Measurements from ENCODE around the gene JSRP1.

The JSRP1 gene

GRCh38 chr19:2247433-2248101, 8.7 kb downstream of the JSRP1 start:
- TF ChIP-seq TAF1 (IDR thresholded peaks at IDR 0.05; ENCODE audit: low read depth) (no peak), NFIC (IDR thresholded peaks at IDR 0.05) (no peak), USF1 (IDR thresholded peaks at IDR 0.05) (no peak), CEBPB (IDR thresholded peaks at IDR 0.05) (no peak), TCF12 (IDR thresholded peaks at IDR 0.05; ENCODE audit: low read depth) (no peak), CREB1 (IDR thresholded peaks at IDR 0.05; ENCODE audit: low read depth) (no peak)

GRCh38 chr19:2246801-2247361, 9.3 kb downstream of the JSRP1 start:
- TF ChIP-seq ZBTB7A (IDR thresholded peaks at IDR 0.05; ENCODE audit: low read depth) (peak; percentile 78; the same call in 1 of the 2 replicates), TCF12 (IDR thresholded peaks at IDR 0.05; ENCODE audit: low read depth) (no peak), EGR1 (IDR thresholded peaks at IDR 0.05) (no peak), NFIC (IDR thresholded peaks at IDR 0.05) (peak; percentile 91), FOXM1 (IDR thresholded peaks at IDR 0.05; ENCODE audit: borderline replicate concordance, low read depth) (no peak), TEAD4 (IDR thresholded peaks at IDR 0.05) (no peak), TAF1 (IDR thresholded peaks at IDR 0.05; ENCODE audit: low read depth) (no peak)
- TF ChIP-seq, protein P1, sequence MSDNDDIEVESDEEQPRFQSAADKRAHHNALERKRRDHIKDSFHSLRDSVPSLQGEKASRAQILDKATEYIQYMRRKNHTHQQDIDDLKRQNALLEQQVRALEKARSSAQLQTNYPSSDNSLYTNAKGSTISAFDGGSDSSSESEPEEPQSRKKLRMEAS (IDR thresholded peaks at IDR 0.05), result no peak

GRCh38 chr19:2246014-2246620, 10.1 kb downstream of the JSRP1 start:
- TF ChIP-seq CREB1 (IDR thresholded peaks at IDR 0.05; ENCODE audit: low read depth), result no peak
- TF ChIP-seq NFIC (IDR thresholded peaks at IDR 0.05), result no peak
- no peak for TF ChIP-seq USF1 (IDR thresholded peaks at IDR 0.05)
- TF ChIP-seq, protein P2, sequence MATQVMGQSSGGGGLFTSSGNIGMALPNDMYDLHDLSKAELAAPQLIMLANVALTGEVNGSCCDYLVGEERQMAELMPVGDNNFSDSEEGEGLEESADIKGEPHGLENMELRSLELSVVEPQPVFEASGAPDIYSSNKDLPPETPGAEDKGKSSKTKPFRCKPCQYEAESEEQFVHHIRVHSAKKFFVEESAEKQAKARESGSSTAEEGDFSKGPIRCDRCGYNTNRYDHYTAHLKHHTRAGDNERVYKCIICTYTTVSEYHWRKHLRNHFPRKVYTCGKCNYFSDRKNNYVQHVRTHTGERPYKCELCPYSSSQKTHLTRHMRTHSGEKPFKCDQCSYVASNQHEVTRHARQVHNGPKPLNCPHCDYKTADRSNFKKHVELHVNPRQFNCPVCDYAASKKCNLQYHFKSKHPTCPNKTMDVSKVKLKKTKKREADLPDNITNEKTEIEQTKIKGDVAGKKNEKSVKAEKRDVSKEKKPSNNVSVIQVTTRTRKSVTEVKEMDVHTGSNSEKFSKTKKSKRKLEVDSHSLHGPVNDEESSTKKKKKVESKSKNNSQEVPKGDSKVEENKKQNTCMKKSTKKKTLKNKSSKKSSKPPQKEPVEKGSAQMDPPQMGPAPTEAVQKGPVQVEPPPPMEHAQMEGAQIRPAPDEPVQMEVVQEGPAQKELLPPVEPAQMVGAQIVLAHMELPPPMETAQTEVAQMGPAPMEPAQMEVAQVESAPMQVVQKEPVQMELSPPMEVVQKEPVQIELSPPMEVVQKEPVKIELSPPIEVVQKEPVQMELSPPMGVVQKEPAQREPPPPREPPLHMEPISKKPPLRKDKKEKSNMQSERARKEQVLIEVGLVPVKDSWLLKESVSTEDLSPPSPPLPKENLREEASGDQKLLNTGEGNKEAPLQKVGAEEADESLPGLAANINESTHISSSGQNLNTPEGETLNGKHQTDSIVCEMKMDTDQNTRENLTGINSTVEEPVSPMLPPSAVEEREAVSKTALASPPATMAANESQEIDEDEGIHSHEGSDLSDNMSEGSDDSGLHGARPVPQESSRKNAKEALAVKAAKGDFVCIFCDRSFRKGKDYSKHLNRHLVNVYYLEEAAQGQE (IDR thresholded peaks at IDR 0.05; ENCODE audit: low read depth), result no peak
- TF ChIP-seq YY1 (IDR thresholded peaks at IDR 0.05; ENCODE audit: low read depth), result no peak
- TF ChIP-seq TCF12 (IDR thresholded peaks at IDR 0.05; ENCODE audit: low read depth), result no peak
- TF ChIP-seq, protein P1 (IDR thresholded peaks at IDR 0.05), result no peak
- TF ChIP-seq TAF1 (IDR thresholded peaks at IDR 0.05; ENCODE audit: low read depth), result no peak
- TF ChIP-seq TEAD4 (IDR thresholded peaks at IDR 0.05), result no peak
- TF ChIP-seq EGR1 (IDR thresholded peaks at IDR 0.05), result no peak
- no peak for TF ChIP-seq FOXM1 (IDR thresholded peaks at IDR 0.05; ENCODE audit: borderline replicate concordance, low read depth)
- no peak for TF ChIP-seq ZBTB7A (IDR thresholded peaks at IDR 0.05; ENCODE audit: low read depth)
- TF ChIP-seq RAD21 (IDR thresholded peaks at IDR 0.05; ENCODE audit: low read depth), result no peak

GRCh38 chr19:2245273-2245672, 10.9 kb downstream of the JSRP1 start:
- TF ChIP-seq TEAD4 (IDR thresholded peaks at IDR 0.05) (no peak), NFIC (IDR thresholded peaks at IDR 0.05) (no peak), RAD21 (IDR thresholded peaks at IDR 0.05; ENCODE audit: low read depth) (no peak), FOXM1 (IDR thresholded peaks at IDR 0.05; ENCODE audit: borderline replicate concordance, low read depth) (no peak), ZBTB7A (IDR thresholded peaks at IDR 0.05; ENCODE audit: low read depth) (no peak), CEBPB (IDR thresholded peaks at IDR 0.05) (no peak), TAF1 (IDR thresholded peaks at IDR 0.05; ENCODE audit: low read depth) (no peak), YY1 (IDR thresholded peaks at IDR 0.05; ENCODE audit: low read depth) (no peak), USF1 (IDR thresholded peaks at IDR 0.05) (no peak), EGR1 (IDR thresholded peaks at IDR 0.05) (no peak), TCF12 (IDR thresholded peaks at IDR 0.05; ENCODE audit: low read depth) (no peak), CREB1 (IDR thresholded peaks at IDR 0.05; ENCODE audit: low read depth) (no peak), EP300 (IDR thresholded peaks at IDR 0.05; ENCODE audit: borderline replicate concordance) (no peak)
- TF ChIP-seq, protein P1 (IDR thresholded peaks at IDR 0.05), result no peak
- TF ChIP-seq, protein P2 (IDR thresholded peaks at IDR 0.05; ENCODE audit: low read depth), result no peak

DNA sequence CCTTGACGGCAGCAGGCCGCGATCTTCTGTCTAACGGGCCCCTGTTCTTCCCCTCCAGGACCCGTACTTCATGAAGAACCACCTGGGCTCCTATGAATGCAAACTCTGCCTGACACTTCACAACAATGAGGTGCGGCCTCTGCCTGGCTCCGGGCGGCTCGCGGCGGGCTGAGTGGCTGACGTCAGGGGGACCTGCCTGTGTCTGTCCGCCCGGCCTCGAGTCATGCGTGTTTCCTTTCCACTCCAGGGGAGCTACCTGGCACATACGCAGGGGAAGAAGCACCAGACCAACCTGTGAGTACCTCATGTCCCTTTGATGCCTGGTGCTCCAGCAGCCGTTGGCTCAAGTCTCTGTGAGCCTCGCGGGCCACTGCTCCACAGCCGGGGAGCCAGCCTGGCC, 11.7 kb downstream of the JSRP1 start:
- TF ChIP-seq USF1 (IDR thresholded peaks at IDR 0.05), result no peak
- TF ChIP-seq, protein P1 (IDR thresholded peaks at IDR 0.05), result no peak
- no peak for TF ChIP-seq FOXM1 (IDR thresholded peaks at IDR 0.05; ENCODE audit: borderline replicate concordance, low read depth)
- no peak for TF ChIP-seq CREB1 (IDR thresholded peaks at IDR 0.05; ENCODE audit: low read depth)
- TF ChIP-seq TEAD4 (IDR thresholded peaks at IDR 0.05), result no peak
- TF ChIP-seq TCF12 (IDR thresholded peaks at IDR 0.05; ENCODE audit: low read depth), result no peak
- TF ChIP-seq, protein P2 (IDR thresholded peaks at IDR 0.05; ENCODE audit: low read depth), result no peak

Data from Ishikawa (cell line).